Measurements from ENCODE around the gene AMIGO2.

DNA sequence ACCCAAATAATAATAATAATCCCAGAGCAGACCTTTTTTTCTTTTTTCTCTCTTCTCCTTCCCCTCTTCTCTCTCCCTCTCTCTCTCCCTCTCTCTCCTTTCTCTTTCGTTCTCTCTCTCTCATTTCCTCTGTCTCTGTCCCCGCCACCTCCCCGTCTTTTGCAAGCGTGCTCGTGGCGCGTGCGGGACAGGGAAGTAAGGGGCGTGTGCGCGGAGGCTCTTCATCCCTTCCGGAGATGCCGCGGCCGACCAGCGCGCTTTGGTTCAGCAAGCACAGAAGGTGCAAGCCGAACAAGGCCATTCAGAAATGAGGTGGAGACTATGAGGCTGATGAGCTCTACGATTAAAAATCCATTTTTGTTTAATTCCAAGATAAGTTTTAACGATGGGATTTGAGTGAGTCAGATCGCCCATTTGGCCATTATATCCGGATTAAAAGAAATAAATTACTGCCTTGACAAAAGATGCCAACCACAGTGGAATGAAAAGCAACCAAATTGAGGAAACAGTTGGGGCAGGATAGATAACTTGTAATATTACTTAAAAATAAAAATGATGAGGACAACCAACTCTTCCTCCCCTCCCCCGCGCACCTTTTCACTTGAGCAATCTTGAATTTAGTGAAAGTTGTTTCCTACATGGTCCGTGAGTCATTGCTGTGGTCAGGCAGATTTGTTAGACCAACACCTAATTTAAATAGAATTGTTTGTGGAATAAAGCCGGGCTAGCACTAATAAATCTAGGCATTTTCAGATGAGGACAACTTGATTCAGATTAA is 1.2 kb upstream of the AMIGO2 start:
- no peak for TF ChIP-seq GATA3 (IDR thresholded peaks at IDR 0.05; ENCODE audit: low read depth, low read length)
- no peak for TF ChIP-seq GATA2 (IDR thresholded peaks at IDR 0.05; ENCODE audit: low read depth, low read length)
